ENCODE measurements around the gene GH2.
A peak's percentile ranks its signal among the peaks of the same experiment; 100 is the strongest.
"Not testable (repeated sequence)": the region's sequence is repeated elsewhere in the genome, so short reads cannot be mapped to it uniquely, and the experiment has no call there.

GH2 gene

DNA sequence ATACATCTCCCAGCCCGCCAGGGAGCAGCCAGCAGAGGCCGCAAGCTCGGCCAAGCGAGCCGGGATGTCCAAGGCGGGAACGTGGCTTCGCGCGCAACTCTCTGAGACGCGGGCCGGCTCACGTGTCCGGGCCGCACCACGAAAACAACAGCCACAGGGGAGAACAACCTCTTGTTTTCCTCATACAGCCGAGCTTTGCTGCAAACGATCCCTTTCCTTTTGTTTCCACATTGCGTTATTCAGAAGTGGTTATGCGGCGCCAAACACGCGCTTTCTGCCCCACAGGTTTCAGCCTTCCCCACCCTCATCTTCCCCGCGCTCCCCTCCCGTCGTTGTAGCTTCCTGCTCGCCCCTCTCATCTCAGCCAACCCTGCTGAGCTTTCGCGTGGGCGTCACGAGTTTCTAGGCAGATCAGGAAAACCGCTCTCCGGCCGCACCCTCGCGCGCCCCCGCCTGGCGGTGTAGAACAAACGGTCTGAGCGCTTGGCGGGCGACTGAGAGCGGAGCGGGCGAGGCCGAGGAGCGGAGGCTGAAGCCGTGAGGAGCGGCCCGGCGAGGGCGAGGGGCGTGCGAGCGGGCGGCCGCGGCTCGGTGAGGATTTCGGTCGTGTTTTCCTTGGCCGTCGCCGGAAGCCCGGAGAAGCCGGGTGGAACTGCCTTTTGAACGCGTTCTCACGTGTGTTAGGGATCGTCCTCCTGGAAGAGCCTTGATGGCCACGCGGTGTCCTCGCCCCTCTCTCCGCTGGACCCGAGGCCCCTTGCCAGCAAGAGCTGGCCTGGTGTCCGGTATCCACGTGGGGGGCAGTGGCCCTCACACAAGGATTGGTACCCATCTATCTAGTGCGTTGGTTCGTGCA, 32.7 kb downstream of the GH2 start:
- ChIA-PET CTCF (interaction anchor here (0.6 to 1.5 kb wide), 2 partner anchors 17 to 92 kb away, joined by 3 to 5 read pairs; no protein-coding TSS in a partner anchor), POLR2A (interaction anchor here (0.6 to 1.4 kb wide), 3 partner anchors 75 to 299 kb away, joined by 3 to 4 read pairs (median 3); partner anchors contain the start of genes CCDC47 and DDX42)

DNA sequence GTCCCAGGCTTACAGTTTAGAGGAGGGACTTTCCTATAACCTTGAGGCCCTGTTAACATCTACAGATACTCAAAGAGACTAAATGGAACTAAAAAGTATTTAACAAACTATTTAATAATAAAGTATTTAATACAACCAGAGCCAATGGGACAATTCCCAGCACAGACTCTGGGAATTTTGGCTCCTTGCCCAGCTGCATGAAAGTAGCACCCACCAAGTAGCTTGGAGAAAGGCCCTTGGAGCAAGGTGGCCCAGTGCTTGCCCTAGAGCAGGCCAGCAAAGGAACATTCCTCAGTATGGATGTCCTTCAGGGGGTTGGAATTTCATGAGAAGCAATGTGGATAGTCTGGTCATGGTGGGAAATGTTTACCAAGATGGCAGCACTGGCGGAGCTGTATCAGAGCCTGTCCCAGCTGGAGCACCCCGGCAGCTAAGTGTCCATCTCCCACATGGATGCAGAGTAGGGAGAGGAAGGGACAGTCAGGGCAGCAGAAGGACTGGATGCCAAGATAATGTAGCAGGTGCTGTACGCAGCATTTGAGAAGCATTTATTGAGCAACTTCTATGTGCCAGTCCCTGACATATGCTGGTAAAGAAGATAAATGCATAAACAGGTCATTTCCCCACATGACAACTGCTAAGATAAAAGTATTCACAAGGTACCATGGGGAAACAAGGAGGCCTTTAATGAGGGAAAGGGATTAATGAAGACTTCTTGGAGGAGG, 34.1 kb downstream of the GH2 start:
- POLR2A ChIA-PET = interaction anchor here (0.7 to 1.5 kb wide), 2 partner anchors 74 to 294 kb away, joined by 3 to 6 read pairs; partner anchors contain the start of genes CCDC47 and DDX42
- TF ChIP-seq ZNF384 (IDR thresholded peaks at IDR 0.05) = no peak
- TF ChIP-seq CTBP1 (IDR thresholded peaks at IDR 0.05; ENCODE audit: borderline replicate concordance) = no peak
- no peak for DNase-seq (ENCODE audit: extremely low spot score)
- CTCF ChIA-PET = interaction anchor here (0.9 to 1.5 kb wide), 3 partner anchors 12 to 18 kb away, joined by 3 to 5 read pairs (median 4); no protein-coding TSS in a partner anchor

More for the DNA sequence above, 32.7 kb downstream of the GH2 start:
- peak; percentile 95 for DNase-seq (ENCODE audit: extremely low spot score)
- TF ChIP-seq FOXM1 (IDR thresholded peaks at IDR 0.05; ENCODE audit: borderline replicate concordance) (peak; percentile 96), BHLHE40 (IDR thresholded peaks at IDR 0.05; ENCODE audit: borderline replicate concordance) (peak; percentile 97), NFRKB (IDR thresholded peaks at IDR 0.05) (no peak), L3MBTL2 (conservative IDR thresholded peaks at IDR 0.05) (peak; percentile 100), SUZ12 (IDR thresholded peaks at IDR 0.05) (no peak), HDGF (IDR thresholded peaks at IDR 0.05; ENCODE audit: borderline replicate concordance) (no peak), LEF1 (IDR thresholded peaks at IDR 0.05; ENCODE audit: borderline replicate concordance) (no peak), CTBP1 (IDR thresholded peaks at IDR 0.05; ENCODE audit: borderline replicate concordance) (no peak), ELF4 (IDR thresholded peaks at IDR 0.05) (peak; percentile 45; the same call in 1 of the 2 replicates), SP1 (IDR thresholded peaks at IDR 0.05) (no peak; the same call in 1 of the 2 replicates), TARDBP (IDR thresholded peaks at IDR 0.05) (no peak; the same call in 1 of the 2 replicates), FOXK2 (IDR thresholded peaks at IDR 0.05) (no peak), FOXA1 (IDR thresholded peaks at IDR 0.05) (no peak), ZNF384 (IDR thresholded peaks at IDR 0.05) (no peak), ARNT (IDR thresholded peaks at IDR 0.05) (no peak)
- TF ChIP-seq, protein P1, sequence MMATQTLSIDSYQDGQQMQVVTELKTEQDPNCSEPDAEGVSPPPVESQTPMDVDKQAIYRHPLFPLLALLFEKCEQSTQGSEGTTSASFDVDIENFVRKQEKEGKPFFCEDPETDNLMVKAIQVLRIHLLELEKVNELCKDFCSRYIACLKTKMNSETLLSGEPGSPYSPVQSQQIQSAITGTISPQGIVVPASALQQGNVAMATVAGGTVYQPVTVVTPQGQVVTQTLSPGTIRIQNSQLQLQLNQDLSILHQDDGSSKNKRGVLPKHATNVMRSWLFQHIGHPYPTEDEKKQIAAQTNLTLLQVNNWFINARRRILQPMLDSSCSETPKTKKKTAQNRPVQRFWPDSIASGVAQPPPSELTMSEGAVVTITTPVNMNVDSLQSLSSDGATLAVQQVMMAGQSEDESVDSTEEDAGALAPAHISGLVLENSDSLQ (IDR thresholded peaks at IDR 0.05) = no peak

DNA sequence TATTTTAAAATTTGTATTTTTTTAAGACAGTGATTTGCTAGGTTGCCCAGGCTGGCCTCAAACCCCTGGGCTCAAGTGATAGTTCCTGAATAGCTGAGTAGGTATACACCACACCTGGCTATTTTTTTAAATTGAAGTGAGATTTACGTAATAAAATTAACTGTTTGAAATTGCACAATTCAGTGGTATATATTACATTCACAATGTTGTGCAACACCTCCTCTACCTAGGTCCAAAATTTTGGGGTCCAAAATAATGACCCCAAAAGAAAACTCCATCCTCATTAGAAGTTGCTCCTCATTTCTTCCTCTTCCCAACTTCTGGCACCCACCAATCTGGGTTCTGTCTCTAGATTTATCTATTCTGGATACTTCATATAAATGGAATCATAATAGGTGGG, 36.2 kb downstream of the GH2 start:
- TF ChIP-seq TARDBP (IDR thresholded peaks at IDR 0.05) (no peak), BHLHE40 (IDR thresholded peaks at IDR 0.05; ENCODE audit: borderline replicate concordance) (no peak), L3MBTL2 (conservative IDR thresholded peaks at IDR 0.05) (no peak), ELF4 (IDR thresholded peaks at IDR 0.05) (no peak), SUZ12 (IDR thresholded peaks at IDR 0.05) (no peak), HDGF (IDR thresholded peaks at IDR 0.05; ENCODE audit: borderline replicate concordance) (no peak)
- DNase-seq (ENCODE audit: extremely low spot score) = no peak
- CTCF ChIA-PET = no interaction called here
- POLR2A ChIA-PET = interaction anchor here (9.1 kb wide), 1 partner anchor 19 kb away, joined by 67 read pairs; the partner anchor contains the start of genes FTSJ3 and PSMC5

DNA sequence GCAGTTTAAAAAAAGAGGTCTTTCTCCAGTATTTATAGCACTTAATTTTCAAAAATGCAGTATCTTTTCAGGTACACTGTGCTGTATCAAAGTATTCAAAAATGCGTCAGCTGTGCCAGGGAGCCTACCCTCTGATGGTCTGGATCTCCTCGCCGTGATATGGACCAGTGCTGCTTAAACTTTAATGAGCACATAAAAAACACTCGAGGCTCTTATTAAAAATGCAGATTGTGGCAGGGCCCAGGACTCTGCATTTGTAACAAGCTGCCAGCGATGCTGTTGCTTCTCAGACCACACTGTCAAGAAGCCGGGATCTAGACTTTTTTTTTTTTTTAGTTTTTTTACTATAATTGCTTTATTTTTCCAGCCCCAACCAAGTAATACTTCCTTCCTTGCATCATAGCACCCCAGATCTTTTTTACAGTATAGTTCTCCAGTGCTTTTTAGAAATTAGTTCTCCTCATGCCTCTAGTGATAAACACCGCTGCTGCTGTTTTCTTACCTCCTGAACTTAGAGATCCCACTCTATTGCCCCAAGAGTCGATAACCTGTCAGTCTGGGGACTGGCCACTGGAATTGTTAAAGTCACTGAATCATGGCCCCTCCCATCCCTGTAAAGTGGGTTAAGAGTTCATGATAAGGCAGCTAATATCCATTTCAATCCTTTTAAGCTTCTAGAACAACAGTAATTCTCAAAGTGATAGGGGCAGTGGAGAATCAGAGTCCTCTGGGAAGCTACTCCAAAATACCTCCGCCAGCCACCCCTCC, 37.6 kb downstream of the GH2 start:
- ChIA-PET CTCF (interaction anchor here (0.8 to 1.2 kb wide), 4 partner anchors 10 to 303 kb away, joined by 3 read pairs; no protein-coding TSS in a partner anchor), POLR2A (interaction anchor here (0.6 to 9.1 kb wide), 4 partner anchors 17 to 69 kb away, joined by 3 to 67 read pairs (median 14); partner anchors contain the start of genes CCDC47, DDX42, FTSJ3 and PSMC5)
- no peak for DNase-seq (ENCODE audit: extremely low spot score)
- TF ChIP-seq, protein P1 (IDR thresholded peaks at IDR 0.05) = no peak
- TF ChIP-seq SUZ12 (IDR thresholded peaks at IDR 0.05) (no peak), FOXM1 (IDR thresholded peaks at IDR 0.05; ENCODE audit: borderline replicate concordance) (no peak), BHLHE40 (IDR thresholded peaks at IDR 0.05; ENCODE audit: borderline replicate concordance) (no peak), FOXK2 (IDR thresholded peaks at IDR 0.05) (no peak), SP1 (IDR thresholded peaks at IDR 0.05) (no peak), FOXA1 (IDR thresholded peaks at IDR 0.05) (no peak), ARNT (IDR thresholded peaks at IDR 0.05) (no peak), HDGF (IDR thresholded peaks at IDR 0.05; ENCODE audit: borderline replicate concordance) (no peak), CTBP1 (IDR thresholded peaks at IDR 0.05; ENCODE audit: borderline replicate concordance) (no peak), TARDBP (IDR thresholded peaks at IDR 0.05) (no peak), NFRKB (IDR thresholded peaks at IDR 0.05) (no peak), ELF4 (IDR thresholded peaks at IDR 0.05) (no peak), L3MBTL2 (conservative IDR thresholded peaks at IDR 0.05) (no peak), LEF1 (IDR thresholded peaks at IDR 0.05; ENCODE audit: borderline replicate concordance) (no peak), ZNF384 (IDR thresholded peaks at IDR 0.05) (no peak)

DNA sequence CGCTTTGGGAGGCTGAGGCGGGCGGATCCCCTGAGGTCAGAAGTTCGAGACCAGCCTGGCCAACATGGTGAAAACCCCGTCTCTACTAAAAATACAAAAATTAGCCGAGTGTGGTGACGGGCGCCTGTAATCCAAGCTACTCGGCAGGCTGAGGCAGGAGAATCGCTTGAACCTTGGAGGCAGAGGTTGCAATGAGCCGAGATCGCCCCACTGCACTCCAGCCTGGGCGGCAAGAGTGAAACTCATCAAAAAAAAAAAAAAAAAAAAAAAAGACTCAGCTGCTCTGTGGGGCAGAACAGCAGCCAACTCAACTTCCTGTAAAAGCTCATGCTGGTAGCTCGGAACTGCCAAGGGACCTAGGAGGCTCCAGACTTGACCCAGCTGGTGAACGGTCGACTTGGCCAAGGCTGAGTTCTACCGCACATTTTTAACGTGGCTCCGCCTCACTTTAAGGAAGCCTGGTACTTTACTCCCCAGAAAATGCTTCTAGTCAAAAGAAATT, 38.3 kb downstream of the GH2 start:
- ChIA-PET POLR2A (interaction anchor here (1.2 to 9.1 kb wide), 5 partner anchors 11 to 69 kb away, joined by 3 to 67 read pairs (median 19); partner anchors contain the start of genes CCDC47, DDX42, FTSJ3 and PSMC5), CTCF (interaction anchor here (0.6 to 1.2 kb wide), 5 partner anchors 9 to 1299 kb away, joined by 3 to 5 read pairs (median 3); no protein-coding TSS in a partner anchor)
- TF ChIP-seq L3MBTL2 (conservative IDR thresholded peaks at IDR 0.05) (0 out of 2 replicates have a peak, but pooled peaks have one; percentile 8), ZNF384 (IDR thresholded peaks at IDR 0.05) (peak; percentile 87)
- not testable (repeated sequence) for DNase-seq (ENCODE audit: extremely low spot score)
